ENCODE results near the gene DYNLRB2.
A peak's percentile ranks its signal among the peaks of the same experiment; 100 is the strongest.

DYNLRB2 gene

DNA sequence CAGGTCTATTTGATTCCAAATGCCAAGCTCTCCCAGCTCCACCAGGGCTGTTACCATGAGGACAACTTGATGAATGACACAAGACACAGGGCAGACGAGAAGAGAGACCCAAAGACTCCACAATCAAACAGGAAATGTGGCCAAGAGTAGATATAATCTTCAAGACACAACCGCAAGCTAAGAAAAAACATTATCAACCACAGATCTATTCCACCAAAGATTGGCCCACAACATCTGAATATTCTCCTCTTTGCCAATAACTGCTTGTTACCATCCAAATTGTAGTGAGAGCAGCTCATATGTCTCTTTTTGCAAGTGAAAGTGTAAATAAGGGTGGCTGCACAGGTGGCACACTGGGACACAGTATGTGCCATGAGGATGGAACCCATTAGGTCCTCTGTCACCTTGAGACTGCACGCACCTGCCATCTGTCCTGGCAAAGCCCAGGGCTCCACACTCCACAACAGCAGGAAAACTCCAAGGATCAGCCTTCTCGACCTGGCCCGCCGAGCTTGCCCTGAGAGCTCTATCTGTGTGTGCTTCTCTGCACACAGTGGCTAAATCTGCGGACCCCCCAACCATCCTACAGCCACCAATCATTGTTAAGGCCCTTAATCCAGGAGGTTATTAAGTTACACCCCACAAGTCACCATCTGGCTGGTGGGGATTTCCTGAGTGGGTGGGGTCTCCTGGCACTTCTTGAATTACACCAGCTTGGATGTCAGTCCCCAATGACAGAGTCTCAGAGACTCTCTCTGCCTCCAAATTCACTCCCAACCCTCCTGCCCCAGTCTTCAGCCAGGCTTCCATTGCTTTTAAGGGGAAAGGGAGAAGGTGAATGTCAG, 50.5 kb downstream of the DYNLRB2 start:
- DNase-seq (ENCODE audit: extremely low read depth, insufficient read length), result peak; percentile 48
- TF ChIP-seq, protein P1, sequence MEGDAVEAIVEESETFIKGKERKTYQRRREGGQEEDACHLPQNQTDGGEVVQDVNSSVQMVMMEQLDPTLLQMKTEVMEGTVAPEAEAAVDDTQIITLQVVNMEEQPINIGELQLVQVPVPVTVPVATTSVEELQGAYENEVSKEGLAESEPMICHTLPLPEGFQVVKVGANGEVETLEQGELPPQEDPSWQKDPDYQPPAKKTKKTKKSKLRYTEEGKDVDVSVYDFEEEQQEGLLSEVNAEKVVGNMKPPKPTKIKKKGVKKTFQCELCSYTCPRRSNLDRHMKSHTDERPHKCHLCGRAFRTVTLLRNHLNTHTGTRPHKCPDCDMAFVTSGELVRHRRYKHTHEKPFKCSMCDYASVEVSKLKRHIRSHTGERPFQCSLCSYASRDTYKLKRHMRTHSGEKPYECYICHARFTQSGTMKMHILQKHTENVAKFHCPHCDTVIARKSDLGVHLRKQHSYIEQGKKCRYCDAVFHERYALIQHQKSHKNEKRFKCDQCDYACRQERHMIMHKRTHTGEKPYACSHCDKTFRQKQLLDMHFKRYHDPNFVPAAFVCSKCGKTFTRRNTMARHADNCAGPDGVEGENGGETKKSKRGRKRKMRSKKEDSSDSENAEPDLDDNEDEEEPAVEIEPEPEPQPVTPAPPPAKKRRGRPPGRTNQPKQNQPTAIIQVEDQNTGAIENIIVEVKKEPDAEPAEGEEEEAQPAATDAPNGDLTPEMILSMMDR (IDR thresholded peaks at IDR 0.05; ENCODE audit: insufficient read depth, low read length, poor library complexity, severe bottlenecking), result no peak
- H3K36me3 ChIP-seq (ENCODE audit: control insufficient read depth, insufficient read depth, low read length), result no peaks in the 10 kb centered on the region

DNA sequence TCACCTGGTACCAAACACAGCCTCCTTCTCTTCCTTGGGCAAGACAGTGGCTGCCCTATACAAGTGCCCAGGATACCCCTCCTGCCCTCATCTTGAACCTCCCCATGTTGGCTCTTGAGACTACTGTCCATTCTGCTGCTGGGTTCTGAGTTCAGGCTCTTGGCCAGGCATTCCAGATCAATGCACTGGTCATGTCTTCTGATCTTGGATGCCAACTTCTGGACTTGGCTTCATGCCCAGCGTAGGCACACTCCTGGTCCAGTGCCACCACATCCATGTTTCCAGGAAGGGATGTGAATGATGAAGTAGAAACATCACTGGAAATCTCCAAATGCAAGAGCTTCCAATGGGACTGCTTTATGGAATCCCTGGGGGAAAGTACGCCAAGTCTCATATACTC, 51.5 kb downstream of the DYNLRB2 start:
- no peak overlapping the region for H3K4me3 ChIP-seq (replicated peaks; ENCODE audit: low read depth, low read length)
- no peak for DNase-seq (ENCODE audit: extremely low read depth, insufficient read length)
- TF ChIP-seq, protein P1 (IDR thresholded peaks at IDR 0.05; ENCODE audit: insufficient read depth, low read length, poor library complexity, severe bottlenecking), result no peak
- no peaks in the 10 kb centered on the region for H3K36me3 ChIP-seq (ENCODE audit: control insufficient read depth, insufficient read depth, low read length)
- H3K27me3 ChIP-seq (replicated peaks; ENCODE audit: control insufficient read depth, insufficient read depth, low read length), result no peaks in the 10 kb centered on the region

More for the DNA sequence above, 50.5 kb downstream of the DYNLRB2 start:
- no peak overlapping the region for H3K4me3 ChIP-seq (replicated peaks; ENCODE audit: low read depth, low read length)
- H3K27me3 ChIP-seq (replicated peaks; ENCODE audit: control insufficient read depth, insufficient read depth, low read length), result no peaks in the 10 kb centered on the region

DNA sequence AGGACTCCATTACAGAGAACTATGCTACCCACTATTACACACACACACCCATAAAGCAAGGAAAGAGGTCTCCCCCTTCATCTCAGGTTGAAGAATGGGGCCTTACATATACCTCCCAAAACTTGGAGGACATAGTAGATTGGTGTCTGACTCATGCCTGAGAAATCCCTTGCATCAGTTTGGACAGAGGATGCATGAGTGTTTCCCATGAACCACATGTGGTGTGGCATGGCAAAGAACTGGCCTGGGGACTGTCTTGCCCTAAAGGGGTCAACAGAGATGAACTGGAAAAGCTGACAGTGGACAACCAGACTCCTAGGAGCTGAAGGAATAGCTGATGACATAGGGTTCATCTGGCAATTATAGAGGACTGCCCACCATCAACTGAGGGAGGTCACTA, 54.0 kb downstream of the DYNLRB2 start:
- TF ChIP-seq, protein P1 (IDR thresholded peaks at IDR 0.05; ENCODE audit: insufficient read depth, low read length, poor library complexity, severe bottlenecking), result no peak
- Histone ChIP-seq H3K27me3 (replicated peaks; ENCODE audit: control insufficient read depth, insufficient read depth, low read length) (no peaks in the 10 kb centered on the region), H3K4me3 (replicated peaks; ENCODE audit: low read depth, low read length) (no peak overlapping the region), H3K36me3 (ENCODE audit: control insufficient read depth, insufficient read depth, low read length) (no peaks in the 10 kb centered on the region)
- no peak for DNase-seq (ENCODE audit: extremely low read depth, insufficient read length)

DNA sequence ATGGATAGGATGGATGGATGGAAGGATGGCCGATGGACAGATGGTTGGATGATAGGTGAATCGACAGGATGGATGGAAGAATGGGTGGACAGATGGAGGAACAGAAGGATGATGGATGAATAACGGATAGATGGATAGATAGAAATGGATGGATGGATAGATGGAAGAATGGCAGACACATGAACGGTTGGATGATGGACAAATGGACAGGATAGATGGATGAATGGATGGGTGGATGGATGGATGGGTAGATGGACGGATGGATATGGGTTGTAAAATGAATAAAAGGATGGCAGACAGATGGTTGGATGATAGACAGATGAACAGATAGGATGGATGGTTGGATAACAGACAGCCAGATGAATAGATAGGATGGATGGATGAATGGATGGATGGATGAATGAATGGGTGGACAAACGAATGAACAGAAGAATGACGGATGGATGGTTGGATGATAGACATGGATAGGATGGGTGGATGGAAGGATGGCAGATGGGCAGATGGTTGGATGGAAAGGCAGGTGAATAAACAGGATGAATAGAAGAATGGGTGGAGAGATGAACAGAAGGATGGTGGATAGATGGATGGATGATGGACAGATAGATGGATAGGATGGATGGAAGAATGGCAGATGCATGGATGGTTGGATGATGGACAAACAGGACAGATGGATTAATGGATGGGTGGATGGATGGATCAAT, 55.9 kb downstream of the DYNLRB2 start:
- DNase-seq (ENCODE audit: extremely low read depth, insufficient read length), result no peak
- no peak overlapping the region for H3K4me3 ChIP-seq (replicated peaks; ENCODE audit: low read depth, low read length)
- TF ChIP-seq, protein P1 (IDR thresholded peaks at IDR 0.05; ENCODE audit: insufficient read depth, low read length, poor library complexity, severe bottlenecking), result no peak
- H3K36me3 ChIP-seq (ENCODE audit: control insufficient read depth, insufficient read depth, low read length), result no peaks in the 10 kb centered on the region
- H3K27me3 ChIP-seq (replicated peaks; ENCODE audit: control insufficient read depth, insufficient read depth, low read length), result no peaks in the 10 kb centered on the region

DNA sequence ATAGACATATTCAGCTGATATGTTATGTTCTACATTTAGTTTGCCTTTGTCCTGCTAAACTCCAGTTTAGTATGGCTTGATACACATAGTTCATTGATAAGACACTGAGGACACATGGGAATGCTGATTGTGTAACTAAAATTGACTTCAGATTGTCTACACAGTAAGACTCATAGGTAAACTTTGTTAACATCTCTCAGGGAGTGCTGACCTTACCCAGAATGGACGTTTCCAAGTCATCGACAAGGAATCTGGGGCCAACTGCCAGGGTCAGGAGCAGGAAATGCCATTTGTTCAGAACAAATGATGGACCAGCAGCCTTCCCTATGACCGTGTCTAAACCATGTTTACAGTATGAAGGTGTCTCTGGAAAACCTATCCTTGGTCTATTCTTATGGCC, 58.7 kb downstream of the DYNLRB2 start:
- no peak for DNase-seq (ENCODE audit: extremely low read depth, insufficient read length)
- no peaks in the 10 kb centered on the region; the same call in 1 of the 2 replicates for H3K36me3 ChIP-seq (ENCODE audit: control insufficient read depth, insufficient read depth, low read length)
- TF ChIP-seq, protein P1 (IDR thresholded peaks at IDR 0.05; ENCODE audit: insufficient read depth, low read length, poor library complexity, severe bottlenecking), result no peak
- H3K4me3 ChIP-seq (replicated peaks; ENCODE audit: low read depth, low read length), result no peak overlapping the region
- H3K27me3 ChIP-seq (replicated peaks; ENCODE audit: control insufficient read depth, insufficient read depth, low read length), result no peaks in the 10 kb centered on the region
